NCI-H146 treated with DMSO at 0.1 percent for 48 hours (cell line): ENCODE results near the gene ARPC4.
"Not testable (repeated sequence)": the region's sequence is repeated elsewhere in the genome, so short reads cannot be mapped to it uniquely, and the experiment has no call there.

Source experiments
- DNase-seq: peaks from one replicate; lab custom pipeline; 2025; ENCODE audit not compliant: unreplicated experiment; lab: John Stamatoyannopoulos, UW

Gene ARPC4

DNA sequence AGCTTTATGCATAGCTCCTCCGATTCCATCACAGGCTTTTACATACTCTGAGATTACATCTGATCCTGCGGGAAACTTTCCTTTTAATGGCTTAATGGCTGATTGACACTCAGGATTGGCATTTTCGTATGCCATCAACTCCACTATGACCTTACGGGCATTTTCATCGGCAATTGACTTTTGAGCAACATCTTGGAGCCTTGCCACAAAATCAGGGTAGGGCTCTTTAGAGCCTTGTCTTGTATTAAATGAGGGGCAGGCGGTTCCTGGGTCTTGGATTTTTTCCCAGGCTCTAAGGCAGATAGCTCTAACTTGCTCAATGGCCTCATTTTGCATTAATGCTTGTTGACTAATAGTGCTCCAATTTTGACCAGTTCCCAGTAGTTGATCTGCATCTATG lies 59.0 kb downstream of the ARPC4 start:
- not testable (repeated sequence) for DNase-seq

DNA sequence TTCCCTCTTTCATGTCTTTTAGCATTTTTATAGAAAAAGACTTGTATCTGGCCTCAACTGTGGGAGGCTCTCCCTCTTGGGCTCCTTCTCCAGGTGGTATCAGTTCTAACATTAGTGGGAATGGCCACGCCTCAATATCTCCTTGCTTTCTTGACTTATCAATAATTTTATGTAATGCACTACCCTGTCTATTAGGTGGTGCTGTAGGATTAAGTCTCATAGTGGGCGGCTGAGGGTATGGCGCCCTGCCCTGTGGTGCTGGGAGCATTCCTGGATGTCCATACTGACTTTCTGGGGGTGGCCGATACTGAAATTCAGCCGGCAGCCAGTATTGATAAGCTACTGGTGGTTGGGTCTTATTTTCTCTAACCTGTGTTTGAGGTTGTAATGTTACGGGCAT lies 59.6 kb downstream of the ARPC4 start:
- DNase-seq = no peak

DNA sequence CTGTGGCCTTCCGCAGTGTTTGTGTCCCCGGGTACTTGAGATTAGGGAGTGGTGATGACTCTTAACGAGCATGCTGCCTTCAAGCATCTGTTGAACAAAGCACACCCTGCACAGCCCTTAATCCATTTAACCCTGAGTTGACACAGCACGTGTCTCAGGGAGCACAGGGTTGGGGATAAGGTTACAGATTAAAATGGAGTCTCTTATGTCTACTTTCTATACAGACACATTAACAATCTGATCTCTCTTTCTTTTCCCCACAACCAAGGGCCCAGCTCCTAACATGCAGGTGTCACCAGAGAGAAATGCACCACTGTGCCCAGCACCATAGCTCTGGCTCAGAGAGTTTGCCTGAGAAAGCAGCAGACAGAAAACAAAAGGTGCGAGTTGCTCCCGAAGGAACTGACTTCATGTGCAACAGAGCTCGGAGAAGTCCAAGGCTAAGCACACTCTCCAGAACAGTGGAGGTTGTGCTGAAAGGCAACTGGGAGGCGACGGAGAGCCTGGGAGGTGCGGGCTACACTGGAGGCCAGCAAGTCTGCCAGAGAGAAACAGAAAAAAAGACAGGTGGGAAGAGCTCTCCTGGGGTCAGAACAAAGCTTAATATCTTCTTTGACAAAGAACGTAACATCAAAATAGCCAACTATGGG lies 61.5 kb downstream of the ARPC4 start:
- DNase-seq = not testable (repeated sequence)

DNA sequence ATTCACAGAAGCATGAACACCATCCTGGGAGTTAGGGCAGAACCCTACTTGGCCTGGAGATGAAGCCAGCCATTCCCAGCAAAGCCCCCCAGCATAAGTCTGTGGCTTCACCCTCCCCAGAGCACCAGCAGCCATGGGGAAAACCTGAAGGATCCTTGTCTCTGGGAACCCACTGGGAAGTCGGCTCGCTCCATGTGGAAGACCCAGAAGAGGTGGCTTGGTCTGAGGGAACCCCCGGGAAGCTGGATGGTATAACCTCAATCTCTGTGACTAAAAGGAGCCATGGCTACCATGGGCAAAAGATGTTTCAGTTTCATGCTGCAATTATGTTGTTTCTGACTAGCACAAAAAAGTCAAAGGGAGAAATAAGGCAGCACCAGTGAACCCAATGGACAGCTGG lies 62.7 kb downstream of the ARPC4 start:
- no peak for DNase-seq
